OCI-LY3 (cell line): ENCODE measurements around the gene CALHM6.

Experiments used
- CTCF ChIP-seq: fragments of 200-600, 300-600 bp; sonication (generic); IDR thresholded peaks from 2 replicates; pipeline ENCODE4 v1.5.1; 2014; ENCODE audit warnings: antibody characterized with exemption, low read length, low read depth
- EZH2phosphoT487 ChIP-seq: fragments of 200-600 bp; shearing (Covaris generic); IDR thresholded peaks from 2 replicates; pipeline ENCODE4 v1.6.1; 2018; ENCODE audit warnings: antibody characterized with exemption, mixed run types, low read depth

GRCh38 chr6:116463301-116463700 is 2.1 kb downstream of the CALHM6 start:
- TF ChIP-seq CTCF: no peak
- no peak for TF ChIP-seq EZH2phosphoT487
